ENCODE results near the gene NR5A2. TPM values are rescaled to one million over a fixed set of nuclear protein-coding genes. Genes with fewer than 3 reads are reported as not detected.
A peak's percentile ranks its signal among the peaks of the same experiment; 100 is the strongest.
"Not testable (repeated sequence)": the region's sequence is repeated elsewhere in the genome, so short reads cannot be mapped to it uniquely, and the experiment has no call there.

The NR5A2 gene
- polyA plus RNA-seq, 1 donor from 2014 or later = 0.09 TPM

DNA sequence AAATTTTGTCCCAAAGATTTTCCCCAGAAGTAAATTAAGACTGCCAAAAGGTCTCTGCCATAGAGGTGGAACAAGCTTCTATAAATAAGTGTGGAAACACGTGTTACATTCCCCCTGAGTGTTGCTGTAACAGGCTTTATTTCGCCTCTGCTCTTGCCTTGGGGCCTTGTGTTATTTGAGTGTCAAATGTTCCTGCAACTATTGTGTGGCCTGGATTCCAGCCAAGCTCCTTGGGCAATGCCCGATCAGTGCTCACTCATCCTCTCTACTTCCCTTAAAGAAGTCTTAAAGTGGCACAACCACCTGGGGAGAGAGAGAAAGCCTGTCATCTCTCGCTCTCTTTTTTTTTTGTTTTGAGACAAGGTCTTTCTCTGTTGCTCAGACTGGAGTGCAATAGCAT, 156.7 kb downstream of the NR5A2 start:
- H3K27ac Mint-ChIP-seq = no peak overlapping the region

DNA sequence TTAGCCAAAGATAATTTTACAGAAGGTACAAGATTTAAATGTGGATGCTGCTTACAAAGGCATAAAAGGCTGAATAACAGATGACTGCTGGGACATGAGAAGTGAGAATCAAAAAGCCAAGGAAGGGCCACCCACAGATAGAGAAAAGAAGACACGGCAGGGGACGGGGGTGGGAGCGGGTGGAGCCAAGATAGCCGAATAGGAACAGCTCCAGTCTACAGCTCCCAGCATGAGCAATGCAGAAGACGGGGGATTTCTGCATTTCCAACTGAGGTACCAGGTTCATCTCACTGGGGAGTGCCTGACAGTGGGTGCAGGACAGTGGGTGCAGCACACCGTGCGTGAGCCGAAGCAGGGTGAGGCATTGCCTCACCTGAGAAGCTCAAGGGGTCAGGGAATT, 157.7 kb downstream of the NR5A2 start:
- not testable (repeated sequence) for H3K27ac Mint-ChIP-seq, H3K9me3 Mint-ChIP-seq, H3K27me3 Mint-ChIP-seq, H3K36me3 Mint-ChIP-seq
- peak overlapping the region in 1 of 4 donors; percentile 49 for H3K4me3 Mint-ChIP-seq
- peaks cover 3 to 15% (median 6%) of the 10 kb centered on the region in 3 donors for H3K4me1 Mint-ChIP-seq

More for the DNA sequence above, 156.7 kb downstream of the NR5A2 start:
- Mint-ChIP-seq H3K36me3 (peaks cover 4% of the 10 kb centered on the region), H3K9me3 (peaks cover 3 to 4% (median 4%) of the 10 kb centered on the region in 3 donors), H3K4me3 (no peak overlapping the region), H3K27me3 (peaks cover 10% of the 10 kb centered on the region), H3K4me1 (peaks cover 3 to 15% (median 6%) of the 10 kb centered on the region in 3 donors)

DNA sequence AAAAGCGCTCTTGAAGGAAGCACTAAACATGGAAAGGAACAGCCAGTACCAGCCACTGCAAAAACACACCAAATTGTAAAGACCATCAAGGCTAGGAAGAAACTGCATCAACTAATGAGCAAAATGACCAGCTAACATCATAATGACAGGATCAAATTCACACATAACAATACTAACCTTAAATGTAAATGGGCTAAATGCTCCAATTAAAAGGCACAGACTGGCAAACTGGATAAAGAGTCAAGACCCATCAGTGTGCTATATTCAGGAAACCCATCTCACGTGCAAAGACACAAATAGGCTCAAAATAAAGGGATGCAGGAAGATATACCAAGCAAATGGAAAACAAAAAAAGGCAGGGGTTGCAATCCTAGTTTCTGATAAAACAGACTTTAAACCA, 159.8 kb downstream of the NR5A2 start:
- not testable (repeated sequence) for H3K27ac Mint-ChIP-seq, H3K27me3 Mint-ChIP-seq, H3K36me3 Mint-ChIP-seq, H3K9me3 Mint-ChIP-seq, H3K4me3 Mint-ChIP-seq
- H3K4me1 Mint-ChIP-seq = peaks cover 3 to 15% (median 6%) of the 10 kb centered on the region in 3 donors

DNA sequence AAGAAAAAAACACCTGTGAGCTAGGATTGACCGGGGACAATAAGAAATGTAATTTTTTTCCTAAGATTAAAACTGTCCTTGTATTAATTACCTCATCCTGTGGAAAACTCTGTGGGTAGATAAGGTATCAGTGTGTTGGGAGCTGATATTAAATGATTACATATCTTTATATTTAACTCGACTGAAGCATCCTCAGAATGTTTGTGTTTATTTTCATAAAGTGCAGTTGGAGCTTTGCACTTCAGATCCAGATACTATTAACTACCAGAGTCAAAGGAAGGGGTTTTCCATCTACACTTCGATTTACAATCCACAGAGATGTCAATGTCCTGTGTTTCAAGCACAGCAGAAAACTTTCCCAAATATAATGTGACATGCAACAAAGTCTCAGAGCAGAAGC, 164.5 kb downstream of the NR5A2 start:
- Mint-ChIP-seq H3K4me3 (no peak overlapping the region), H3K27me3 (peaks cover 2% of the 10 kb centered on the region), H3K27ac (no peak overlapping the region), H3K9me3 (peaks cover 0 to 5% (median 0%) of the 10 kb centered on the region in 3 donors), H3K4me1 (no peaks in the 10 kb centered on the region), H3K36me3 (no peaks in the 10 kb centered on the region)

DNA sequence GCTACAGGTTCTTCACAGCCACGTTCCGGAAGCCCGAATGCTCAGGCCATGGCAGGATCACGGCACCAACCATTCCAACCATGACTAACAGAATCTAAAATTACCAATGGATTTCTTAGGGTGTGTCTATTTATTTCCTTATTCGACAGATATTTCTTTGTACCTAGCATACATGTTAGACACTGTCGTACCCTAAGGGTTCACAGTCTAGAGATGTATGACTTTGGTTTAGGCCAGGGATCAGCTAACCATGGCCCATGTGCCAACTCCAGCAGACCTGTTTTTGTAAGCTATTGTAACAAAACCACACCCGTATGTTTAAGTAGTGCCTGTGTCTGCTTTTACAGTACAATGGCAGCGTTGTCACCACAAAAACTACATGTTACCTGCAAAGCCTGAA, 167.0 kb downstream of the NR5A2 start:
- Mint-ChIP-seq H3K4me1 (peaks cover 0 to 3% (median 0%) of the 10 kb centered on the region in 3 donors), H3K27me3 (peaks cover 6% of the 10 kb centered on the region), H3K36me3 (no peaks in the 10 kb centered on the region), H3K9me3 (peaks cover 0 to 2% (median 0%) of the 10 kb centered on the region in 3 donors), H3K4me3 (no peak overlapping the region), H3K27ac (no peak overlapping the region)

DNA sequence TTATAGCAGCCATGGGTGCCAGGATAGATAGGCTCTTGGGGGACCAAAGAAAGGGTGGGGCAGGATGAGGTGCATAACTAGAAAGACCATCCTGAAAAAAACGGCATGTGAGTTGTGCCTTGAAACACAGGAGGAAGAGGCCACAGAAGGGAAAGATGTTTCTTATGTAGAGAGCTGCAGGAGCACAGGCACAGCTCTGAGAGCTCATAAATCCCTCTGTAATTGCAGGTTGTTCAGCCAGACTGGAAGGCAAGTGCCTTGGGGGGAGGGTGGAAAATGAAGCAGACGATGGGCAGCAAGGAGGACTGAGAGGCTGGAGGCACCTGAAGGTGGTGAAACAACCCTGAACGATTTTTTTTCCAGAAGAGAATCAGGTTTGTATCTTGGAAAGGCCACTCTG, 170.7 kb downstream of the NR5A2 start:
- H3K27ac Mint-ChIP-seq = no peak overlapping the region
- no peak overlapping the region for H3K4me3 Mint-ChIP-seq
- H3K36me3 Mint-ChIP-seq = no peaks in the 10 kb centered on the region
- H3K9me3 Mint-ChIP-seq = peaks cover 0 to 4% (median 3%) of the 10 kb centered on the region in 3 donors
- H3K27me3 Mint-ChIP-seq = peaks cover 9% of the 10 kb centered on the region
- peaks cover 0 to 3% (median 0%) of the 10 kb centered on the region in 3 donors for H3K4me1 Mint-ChIP-seq

DNA sequence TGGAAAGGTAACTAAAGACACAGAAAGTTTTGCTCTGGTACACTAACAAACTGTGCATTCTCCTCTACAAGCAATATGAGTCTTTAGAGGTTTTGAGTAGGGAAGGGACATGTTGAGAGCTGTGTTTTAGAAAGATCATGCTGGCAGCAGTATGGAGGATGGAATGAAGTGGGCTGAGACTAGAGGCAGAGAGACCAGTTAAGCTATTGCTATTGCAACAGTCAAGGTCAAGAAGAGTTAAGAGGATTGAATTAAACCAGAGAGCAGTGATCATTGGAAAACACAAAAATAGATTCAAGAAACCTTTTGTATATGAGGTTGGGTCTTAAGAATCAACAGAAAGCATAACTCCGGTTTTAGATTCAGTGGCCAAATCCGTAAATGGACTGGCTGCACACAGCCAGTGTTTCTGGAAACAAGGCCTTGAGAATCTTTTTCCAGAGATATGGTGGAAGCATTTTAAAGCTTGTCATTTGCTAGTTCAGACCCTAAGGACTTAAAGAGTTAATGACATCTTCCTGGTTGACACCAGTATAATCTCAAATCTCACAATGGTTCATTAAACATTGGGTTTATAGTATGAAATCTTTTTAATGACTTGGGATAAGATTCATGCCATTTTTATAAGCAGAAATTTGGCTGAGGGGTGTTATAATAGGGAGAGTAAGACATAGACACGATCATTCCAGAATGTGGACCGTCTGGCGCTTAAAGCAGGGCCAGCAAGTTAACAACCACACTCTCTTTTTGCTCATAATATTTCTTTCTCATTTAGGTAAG, 177.9 kb downstream of the NR5A2 start:
- Mint-ChIP-seq H3K27ac (no peak overlapping the region), H3K36me3 (no peaks in the 10 kb centered on the region), H3K9me3 (peaks cover 0 to 4% (median 4%) of the 10 kb centered on the region in 3 donors), H3K27me3 (peaks cover 5% of the 10 kb centered on the region), H3K4me3 (no peak overlapping the region), H3K4me1 (peaks cover 0 to 13% (median 4%) of the 10 kb centered on the region in 3 donors)

DNA sequence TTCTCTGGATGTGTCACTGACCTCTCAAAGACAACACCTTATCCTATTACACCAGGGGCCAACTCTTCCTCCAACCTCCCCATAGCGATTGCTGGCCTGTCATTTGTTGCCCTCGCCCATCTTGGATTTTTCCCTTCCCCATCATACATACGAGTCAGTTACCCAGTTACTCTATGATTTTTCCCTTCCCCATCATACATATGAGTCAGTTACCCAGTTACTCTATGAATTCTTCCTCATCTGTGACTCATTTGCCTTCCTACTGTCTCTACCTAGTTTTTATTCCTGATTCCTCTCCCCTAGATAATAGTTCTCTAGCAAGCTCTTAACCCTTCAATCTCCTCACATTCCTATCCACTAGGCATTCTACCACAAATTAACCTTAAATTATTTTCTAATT, 178.8 kb downstream of the NR5A2 start:
- H3K9me3 Mint-ChIP-seq = peaks cover 0 to 4% (median 4%) of the 10 kb centered on the region in 3 donors

DNA sequence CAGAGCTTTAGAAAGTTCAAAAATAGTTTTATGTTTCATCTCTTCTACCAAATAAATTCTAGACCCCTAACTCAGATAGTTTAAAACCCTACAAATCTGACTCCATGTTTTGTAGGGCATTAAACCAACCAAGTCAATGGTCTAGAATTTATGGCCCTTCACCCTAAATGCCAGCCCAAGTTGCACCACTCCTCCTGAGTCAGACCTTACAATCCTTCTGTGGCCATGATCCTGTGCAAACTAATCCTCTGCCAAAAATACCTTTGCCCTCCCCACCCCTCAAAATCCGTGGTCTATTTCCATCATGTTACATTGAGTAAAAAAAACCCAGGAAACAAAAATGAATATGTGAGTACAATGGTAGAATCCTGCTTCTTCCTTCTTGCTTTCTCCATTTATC, 179.3 kb downstream of the NR5A2 start:
- Mint-ChIP-seq H3K36me3 (no peaks in the 10 kb centered on the region), H3K27ac (no peak overlapping the region), H3K9me3 (peaks cover 0 to 4% (median 4%) of the 10 kb centered on the region in 3 donors), H3K4me1 (peaks cover 0 to 13% (median 4%) of the 10 kb centered on the region in 3 donors), H3K4me3 (no peak overlapping the region), H3K27me3 (peaks cover 4% of the 10 kb centered on the region)

More for the DNA sequence above, 178.8 kb downstream of the NR5A2 start:
- Mint-ChIP-seq H3K27me3 (peaks cover 4% of the 10 kb centered on the region), H3K4me1 (peaks cover 0 to 13% (median 4%) of the 10 kb centered on the region in 3 donors), H3K36me3 (no peaks in the 10 kb centered on the region), H3K27ac (no peak overlapping the region), H3K4me3 (no peak overlapping the region)

DNA sequence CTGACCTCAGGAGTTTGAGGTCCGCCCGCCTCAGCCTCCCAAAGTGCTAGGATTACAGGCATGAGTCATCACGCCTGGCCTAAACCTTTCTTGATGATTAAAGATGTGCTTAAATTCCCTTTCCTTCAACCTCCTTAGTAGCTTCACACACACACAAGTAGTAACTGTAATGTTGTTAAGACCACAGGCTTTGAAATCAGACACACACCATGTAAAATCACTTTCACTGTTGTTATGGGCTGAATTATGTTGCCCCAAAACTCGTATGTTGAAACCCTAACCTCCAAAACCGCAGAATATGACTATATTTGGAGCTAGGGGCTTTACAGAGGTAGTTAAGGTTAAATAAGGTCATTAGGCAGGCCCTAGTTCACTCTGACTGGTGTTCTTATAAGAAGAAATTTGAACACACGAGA, 180.2 kb downstream of the NR5A2 start:
- Mint-ChIP-seq H3K27me3 (peaks cover 4% of the 10 kb centered on the region), H3K27ac (no peak overlapping the region), H3K36me3 (peaks cover 3% of the 10 kb centered on the region), H3K4me1 (peaks cover 0 to 13% (median 4%) of the 10 kb centered on the region in 3 donors), H3K9me3 (peaks cover 0 to 1% (median 0%) of the 10 kb centered on the region in 3 donors), H3K4me3 (peak overlapping the region in 1 of 4 donors; percentile 28)

DNA sequence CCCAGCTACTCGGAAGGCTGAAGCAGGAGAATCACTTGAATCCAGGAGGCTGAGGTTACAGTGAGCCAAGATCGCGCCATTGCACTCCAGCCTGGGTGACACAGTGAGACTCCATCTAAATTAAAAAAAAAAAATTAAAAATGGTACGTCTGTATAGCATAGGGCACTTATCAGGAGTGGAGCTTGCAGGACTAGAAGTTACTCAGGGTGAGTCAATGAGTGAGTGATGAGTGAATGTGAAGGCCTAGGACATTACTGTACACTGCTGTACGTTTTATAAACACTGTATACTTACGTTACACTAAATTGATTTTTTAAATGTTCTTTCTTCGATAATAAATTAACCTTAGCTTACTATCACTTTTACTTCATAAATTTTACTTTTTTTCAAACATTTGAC, 183.6 kb downstream of the NR5A2 start:
- no peak overlapping the region for H3K4me3 Mint-ChIP-seq
- H3K27ac Mint-ChIP-seq = no peak overlapping the region
- H3K9me3 Mint-ChIP-seq = peaks cover 0 to 10% (median 0%) of the 10 kb centered on the region in 3 donors

DNA sequence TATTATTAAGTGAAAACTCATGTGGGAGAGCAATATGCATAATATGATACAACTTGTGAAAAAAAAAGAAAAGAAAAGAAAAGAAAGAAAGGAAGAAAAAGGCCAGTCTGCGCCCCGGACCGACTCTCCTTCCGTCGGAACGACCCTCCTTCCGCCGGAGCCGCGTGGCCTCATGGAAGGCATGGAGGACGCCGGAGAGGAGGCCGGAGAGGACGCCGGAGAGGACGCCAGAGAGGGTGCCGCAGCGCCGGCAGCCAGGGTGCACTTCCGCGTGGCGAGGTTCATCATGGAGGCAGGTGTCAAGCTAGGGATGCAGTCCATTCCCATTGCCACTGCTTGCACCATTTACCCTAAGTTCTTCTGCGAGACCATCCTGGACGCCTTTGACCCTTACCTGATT, 185.9 kb downstream of the NR5A2 start:
- H3K9me3 Mint-ChIP-seq = peaks cover 0 to 10% (median 0%) of the 10 kb centered on the region in 3 donors
- peaks cover 0 to 5% (median 0%) of the 10 kb centered on the region in 3 donors for H3K4me1 Mint-ChIP-seq
- peaks cover 7% of the 10 kb centered on the region for H3K27me3 Mint-ChIP-seq
- H3K27ac Mint-ChIP-seq = no peak overlapping the region
- no peak overlapping the region for H3K4me3 Mint-ChIP-seq
- H3K36me3 Mint-ChIP-seq = peaks cover 3% of the 10 kb centered on the region

More for the DNA sequence above, 183.6 kb downstream of the NR5A2 start:
- peaks cover 0 to 8% (median 4%) of the 10 kb centered on the region in 3 donors for H3K4me1 Mint-ChIP-seq
- H3K27me3 Mint-ChIP-seq = peaks cover 7% of the 10 kb centered on the region
- H3K36me3 Mint-ChIP-seq = peaks cover 3% of the 10 kb centered on the region

DNA sequence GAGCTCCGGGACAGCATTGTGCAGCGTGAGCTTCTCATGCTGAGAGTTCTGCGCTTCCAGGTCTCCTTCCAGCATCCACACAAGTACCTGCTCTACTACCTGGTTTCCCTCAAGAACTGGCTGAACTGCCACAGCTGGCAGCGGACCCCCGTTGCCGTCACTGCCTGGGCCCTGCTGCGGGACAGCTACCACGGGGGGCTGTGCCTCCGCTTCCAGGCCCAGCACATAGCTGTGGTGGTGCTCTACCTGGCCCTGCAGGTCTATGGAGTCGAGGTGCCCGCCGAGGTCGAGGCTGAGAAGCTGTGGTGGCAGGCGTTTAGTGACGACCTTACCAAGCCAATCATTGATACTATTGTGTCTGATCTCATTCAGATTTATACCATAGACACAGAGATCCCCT, 186.4 kb downstream of the NR5A2 start:
- Mint-ChIP-seq H3K4me3 (no peak overlapping the region), H3K27me3 (peaks cover 6% of the 10 kb centered on the region), H3K27ac (no peak overlapping the region), H3K9me3 (peaks cover 0 to 10% (median 0%) of the 10 kb centered on the region in 3 donors), H3K36me3 (peaks cover 3% of the 10 kb centered on the region), H3K4me1 (peaks cover 0 to 5% (median 0%) of the 10 kb centered on the region in 3 donors)

DNA sequence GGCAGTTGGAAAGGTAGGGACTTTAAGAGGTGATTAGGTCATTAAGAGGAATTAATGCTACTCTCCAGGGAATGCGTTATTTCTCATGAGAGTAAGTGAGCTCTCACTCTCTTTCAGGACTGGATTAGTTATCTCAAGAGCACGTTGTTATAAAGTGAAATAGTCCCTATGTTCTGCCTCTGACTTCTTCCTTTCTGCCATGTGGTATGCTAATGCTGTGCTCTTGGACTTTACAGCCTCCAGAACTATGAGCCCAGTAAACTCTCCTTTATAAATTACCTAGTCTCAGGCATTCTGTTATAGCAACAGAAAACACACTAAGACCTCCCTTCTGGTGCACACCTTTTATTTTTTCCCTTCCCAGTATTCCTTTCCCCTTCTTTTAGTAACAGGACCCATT, 187.8 kb downstream of the NR5A2 start:
- no peak overlapping the region for H3K27ac Mint-ChIP-seq
- H3K36me3 Mint-ChIP-seq = peaks cover 3% of the 10 kb centered on the region
- peaks cover 7% of the 10 kb centered on the region for H3K27me3 Mint-ChIP-seq
- H3K4me3 Mint-ChIP-seq = no peak overlapping the region
- peaks cover 0 to 5% (median 0%) of the 10 kb centered on the region in 3 donors for H3K4me1 Mint-ChIP-seq
- H3K9me3 Mint-ChIP-seq = peaks cover 0 to 10% (median 0%) of the 10 kb centered on the region in 3 donors

DNA sequence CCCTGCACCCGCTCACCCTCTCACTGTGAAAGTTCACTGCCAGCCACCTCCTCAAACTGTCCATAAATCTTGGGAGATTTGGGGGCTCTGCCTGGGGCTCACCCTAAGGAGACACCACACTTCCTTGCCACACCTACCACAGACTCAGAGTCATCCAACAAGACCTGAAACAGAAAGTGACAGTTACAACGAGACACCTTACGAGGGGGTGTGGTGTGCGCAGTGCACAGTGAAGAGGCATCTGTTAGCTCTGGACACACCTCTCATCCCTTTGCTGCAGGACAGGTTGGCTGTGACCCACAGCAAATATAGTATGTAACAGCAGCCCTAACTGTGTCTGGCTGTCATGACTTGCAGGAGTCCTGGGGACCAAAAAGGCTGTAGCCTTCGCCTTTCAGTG, 190.2 kb downstream of the NR5A2 start:
- H3K27me3 Mint-ChIP-seq = peaks cover 9% of the 10 kb centered on the region
- H3K4me1 Mint-ChIP-seq = peaks cover 0 to 5% (median 1%) of the 10 kb centered on the region in 3 donors
- peak overlapping the region in 1 of 3 donors; percentile 34 for H3K27ac Mint-ChIP-seq
- peak overlapping the region in 1 of 4 donors; percentile 28 for H3K4me3 Mint-ChIP-seq
- peaks cover 3% of the 10 kb centered on the region for H3K36me3 Mint-ChIP-seq
- H3K9me3 Mint-ChIP-seq = peaks cover 0 to 10% (median 2%) of the 10 kb centered on the region in 3 donors
